Parathyroid adenoma (tissue), 2 donors: ENCODE measurements around the gene RUSC2.
A peak's percentile ranks its signal among the peaks of the same experiment; 100 is the strongest.

ENCODE experiments used
- H2AFZ ChIP-seq: fragments of 300-600 bp; sonication (generic); one replicate; pipeline ENCODE4 v1.7.0; 2017; ENCODE audit warnings: antibody characterized with exemption, mild to moderate bottlenecking
- H3K27ac ChIP-seq: fragments of 300-600 bp; sonication (generic); one replicate; pipeline ENCODE4 v1.7.0; 2017
- H3K27me3 ChIP-seq: fragments of 300-600 bp; sonication (generic); one replicate; pipeline ENCODE4 v1.7.0; 2017; ENCODE audit warnings: low read length; ENCODE audit not compliant: control insufficient read depth, insufficient read depth
- H3K36me3 ChIP-seq: fragments of 300-600 bp; sonication (generic); one replicate; pipeline ENCODE4 v1.7.0; 2017; ENCODE audit warnings: low read length; ENCODE audit not compliant: control insufficient read depth, insufficient read depth
- H3K4me1 ChIP-seq: fragments of 300-600 bp; sonication (generic); one replicate; pipeline ENCODE4 v1.7.0; 2017; ENCODE audit warnings: control low read depth
- H3K4me2 ChIP-seq: fragments of 300-600 bp; sonication (generic); one replicate; pipeline ENCODE4 v1.7.0; 2017; ENCODE audit warnings: low read length
- H3K4me3 ChIP-seq: fragments of 300-600 bp; sonication (generic); one replicate; pipeline ENCODE4 v1.7.0; 2017; ENCODE audit warnings: low read depth, low read length
- H3K79me2 ChIP-seq: fragments of 300-600 bp; sonication (generic); one replicate; pipeline ENCODE4 v1.7.0; 2017; ENCODE audit warnings: control low read depth
- H3K9ac ChIP-seq: fragments of 300-600 bp; sonication (generic); one replicate; pipeline ENCODE4 v1.7.0; 2017; ENCODE audit warnings: mild to moderate bottlenecking
- H3K9me3 ChIP-seq: fragments of 300-600 bp; sonication (generic); one replicate; pipeline ENCODE4 v1.7.0; 2017; ENCODE audit warnings: low read length; ENCODE audit not compliant: control insufficient read depth
- TF ChIP-seq, protein P1 (sequence below): fragments of 300-600 bp; sonication (generic); IDR thresholded peaks from one replicate; pipeline ENCODE4 v1.7.0; 2017; ENCODE audit warnings: antibody characterized with exemption, mild to moderate bottlenecking
- donor health status: primary hyperparathyroidism.

RUSC2 gene

DNA sequence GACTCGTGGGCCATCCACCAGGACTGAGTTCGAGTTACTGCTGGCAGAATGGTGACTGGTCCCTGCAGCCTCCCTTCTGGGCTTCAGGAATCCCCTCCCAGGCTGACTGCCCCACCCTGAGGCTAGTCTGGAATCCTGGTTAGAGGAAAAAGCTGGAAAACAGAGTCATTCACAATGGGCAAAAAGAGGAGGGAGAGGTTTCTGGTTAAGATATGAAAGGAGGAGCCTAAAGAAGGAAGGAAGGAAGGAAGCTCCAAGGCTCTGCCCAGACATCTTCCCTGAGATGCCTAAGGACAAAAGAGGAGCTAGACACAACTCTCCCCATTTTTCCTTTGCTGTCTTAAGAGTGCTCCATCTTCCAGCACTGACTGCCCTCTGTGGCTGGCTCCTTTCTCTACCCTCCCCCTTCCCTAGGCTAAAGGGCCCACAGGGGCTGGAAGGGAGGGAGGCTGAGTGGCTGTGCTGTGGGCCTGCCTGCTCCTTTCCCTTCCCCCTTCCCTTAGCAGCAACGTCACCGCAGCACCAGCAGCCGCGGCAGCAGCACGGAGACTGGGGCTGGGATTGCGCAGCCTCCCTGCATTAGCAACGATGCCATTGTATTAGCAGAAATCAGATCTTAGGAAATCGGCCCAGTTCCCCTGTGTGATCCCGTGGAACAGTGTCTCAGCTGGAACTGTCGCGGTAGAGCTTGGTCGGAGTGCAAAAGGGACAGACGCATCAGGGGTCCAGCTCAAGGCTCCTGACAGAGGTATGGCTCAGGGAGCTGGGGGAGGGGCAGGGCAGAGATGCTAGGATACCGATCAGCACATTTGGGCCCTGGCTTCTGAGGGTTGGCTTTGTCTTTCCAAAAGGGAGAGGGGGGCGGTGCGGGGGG, 48.7 kb downstream of the RUSC2 start:
- Histone ChIP-seq H3K36me3 (no peaks in the 10 kb centered on the region), H3K27me3 (no peaks in the 10 kb centered on the region), H3K79me2 (no peaks in the 10 kb centered on the region), H3K9me3 (no peaks in the 10 kb centered on the region), H2AFZ (peak overlapping the region; percentile 38), H3K27ac (peak overlapping the region; percentile 70), H3K4me2 (peak overlapping the region; percentile 9), H3K9ac (no peak overlapping the region), H3K4me3 (peak overlapping the region; percentile 39), H3K4me1 (no peaks in the 10 kb centered on the region)
- TF ChIP-seq, protein P1, sequence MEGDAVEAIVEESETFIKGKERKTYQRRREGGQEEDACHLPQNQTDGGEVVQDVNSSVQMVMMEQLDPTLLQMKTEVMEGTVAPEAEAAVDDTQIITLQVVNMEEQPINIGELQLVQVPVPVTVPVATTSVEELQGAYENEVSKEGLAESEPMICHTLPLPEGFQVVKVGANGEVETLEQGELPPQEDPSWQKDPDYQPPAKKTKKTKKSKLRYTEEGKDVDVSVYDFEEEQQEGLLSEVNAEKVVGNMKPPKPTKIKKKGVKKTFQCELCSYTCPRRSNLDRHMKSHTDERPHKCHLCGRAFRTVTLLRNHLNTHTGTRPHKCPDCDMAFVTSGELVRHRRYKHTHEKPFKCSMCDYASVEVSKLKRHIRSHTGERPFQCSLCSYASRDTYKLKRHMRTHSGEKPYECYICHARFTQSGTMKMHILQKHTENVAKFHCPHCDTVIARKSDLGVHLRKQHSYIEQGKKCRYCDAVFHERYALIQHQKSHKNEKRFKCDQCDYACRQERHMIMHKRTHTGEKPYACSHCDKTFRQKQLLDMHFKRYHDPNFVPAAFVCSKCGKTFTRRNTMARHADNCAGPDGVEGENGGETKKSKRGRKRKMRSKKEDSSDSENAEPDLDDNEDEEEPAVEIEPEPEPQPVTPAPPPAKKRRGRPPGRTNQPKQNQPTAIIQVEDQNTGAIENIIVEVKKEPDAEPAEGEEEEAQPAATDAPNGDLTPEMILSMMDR: no peak
